ENCODE results near the gene KIAA1210.
A peak's percentile ranks its signal among the peaks of the same experiment; 100 is the strongest.

Gene KIAA1210

GRCh38 chrX:119073200-119073905, 54.3 kb downstream of the KIAA1210 start:
- TF ChIP-seq CTCF (IDR thresholded peaks at IDR 0.05; ENCODE audit: extremely low read depth, insufficient read depth, missing control alignments), result no peak
- in situ Hi-C loops (cut with MboI; ENCODE audit: low pct_unique_long_range_greater_than_20kb, low sequenced_read_pairs, unreplicated experiment), result no loop called here
- DNase-seq (ENCODE audit: low spot score), result no peak

GRCh38 chrX:119072744-119073143, 54.9 kb downstream of the KIAA1210 start, which contains the start of gene CT47C1:
CT47C1 (plus strand) TSS chrX:119072993; CDS start chrX:119073226, 233 bp downstream.
- in situ Hi-C loops (cut with MboI; ENCODE audit: low pct_unique_long_range_greater_than_20kb, low sequenced_read_pairs, unreplicated experiment), result no loop called here
- DNase-seq (ENCODE audit: low spot score), result no peak
- TF ChIP-seq CTCF (IDR thresholded peaks at IDR 0.05; ENCODE audit: extremely low read depth, insufficient read depth, missing control alignments), result no peak

GRCh38 chrX:119071381-119071780, 56.2 kb downstream of the KIAA1210 start:
- DNase-seq (ENCODE audit: low spot score), result peak; percentile 23
- in situ Hi-C loops (cut with MboI; ENCODE audit: low pct_unique_long_range_greater_than_20kb, low sequenced_read_pairs, unreplicated experiment), result no loop called here
- no peak for TF ChIP-seq CTCF (IDR thresholded peaks at IDR 0.05; ENCODE audit: extremely low read depth, insufficient read depth, missing control alignments)

GRCh38 chrX:119069762-119070161, 57.9 kb downstream of the KIAA1210 start:
- no peak for TF ChIP-seq CTCF (IDR thresholded peaks at IDR 0.05; ENCODE audit: extremely low read depth, insufficient read depth, missing control alignments)
- in situ Hi-C loops (cut with MboI; ENCODE audit: low pct_unique_long_range_greater_than_20kb, low sequenced_read_pairs, unreplicated experiment), result no loop called here

GRCh38 chrX:119069128-119069527, 58.5 kb downstream of the KIAA1210 start:
- TF ChIP-seq CTCF (IDR thresholded peaks at IDR 0.05; ENCODE audit: extremely low read depth, insufficient read depth, missing control alignments), result no peak
- in situ Hi-C loops (cut with MboI; ENCODE audit: low pct_unique_long_range_greater_than_20kb, low sequenced_read_pairs, unreplicated experiment), result no loop called here
- DNase-seq (ENCODE audit: low spot score), result no peak

More at GRCh38 chrX:119069762-119070161, 57.9 kb downstream of the KIAA1210 start:
- DNase-seq (ENCODE audit: low spot score), result no peak

GRCh38 chrX:119067023-119067739, 60.4 kb downstream of the KIAA1210 start:
- TF ChIP-seq CTCF (IDR thresholded peaks at IDR 0.05; ENCODE audit: extremely low read depth, insufficient read depth, missing control alignments), result peak; percentile 59
- in situ Hi-C loops (cut with MboI; ENCODE audit: low pct_unique_long_range_greater_than_20kb, low sequenced_read_pairs, unreplicated experiment), result no loop called here
- DNase-seq (ENCODE audit: low spot score), result peak; percentile 45
